Germinal center (tissue), 1 donor: ENCODE measurements around the gene CBX8.
"Not testable (repeated sequence)": the region's sequence is repeated elsewhere in the genome, so short reads cannot be mapped to it uniquely, and the experiment has no call there.

ENCODE experiments used
- DNase-seq: peaks from one replicate; pipeline ENCODE4 v3.0.0; 2012; ENCODE audit warnings: mixed read lengths, low spot score

CBX8 gene

GRCh38 chr17:79779084-79779529 is 17.8 kb downstream of the CBX8 start:
- no peak for DNase-seq

- peak; percentile 57 for DNase-seq
Observed at GRCh38 chr17:79778504-79779083, 18.3 kb downstream of the CBX8 start.

GRCh38 chr17:79777894-79778503 is 18.9 kb downstream of the CBX8 start, which contains the start of gene CBX2:
Gene CBX2, plus strand, starts transcription at chr17:79778148. Its CDS starts 88 bp downstream, at chr17:79778236.
- peak; percentile 96 for DNase-seq

GRCh38 chr17:79777120-79777893 is 19.6 kb downstream of the CBX8 start:
- DNase-seq, result peak; percentile 53

- DNase-seq, result no peak
Observed at GRCh38 chr17:79776376-79777119, 20.3 kb downstream of the CBX8 start.

- no peak for DNase-seq
Observed at GRCh38 chr17:79775632-79776031, 21.2 kb downstream of the CBX8 start.

GRCh38 chr17:79774561-79774975 is 22.3 kb downstream of the CBX8 start:
- no peak for DNase-seq

GRCh38 chr17:79772726-79773125 is 24.2 kb downstream of the CBX8 start:
- DNase-seq, result not testable (repeated sequence)

- no peak for DNase-seq
Observed at GRCh38 chr17:79771276-79771675, 25.6 kb downstream of the CBX8 start.

- no peak for DNase-seq
Observed at GRCh38 chr17:79769570-79770506, 27.0 kb downstream of the CBX8 start.

- DNase-seq, result no peak
Observed at GRCh38 chr17:79765708-79766107, 31.2 kb downstream of the CBX8 start.

- no peak for DNase-seq
Observed at GRCh38 chr17:79761894-79762589, 34.8 kb downstream of the CBX8 start.

- DNase-seq, result no peak
Observed at GRCh38 chr17:79760197-79760906, 36.5 kb downstream of the CBX8 start.

GRCh38 chr17:79758271-79758670 is 38.6 kb downstream of the CBX8 start:
- no peak for DNase-seq

- DNase-seq, result no peak
Observed at GRCh38 chr17:79757140-79757745, 39.6 kb downstream of the CBX8 start.

GRCh38 chr17:79755591-79755990 is 41.3 kb downstream of the CBX8 start:
- DNase-seq, result no peak

- not testable (repeated sequence) for DNase-seq
Observed at GRCh38 chr17:79754903-79755302, 42.0 kb downstream of the CBX8 start.

- DNase-seq, result no peak
Observed at GRCh38 chr17:79754370-79754769, 42.5 kb downstream of the CBX8 start.

GRCh38 chr17:79752175-79752574 is 44.7 kb downstream of the CBX8 start:
- no peak for DNase-seq
